DOHH2 (cell line): ENCODE data around the gene ZBTB47.

Experiments used
- CTCF ChIP-seq: fragments of 200-600 bp; sonication (generic); IDR thresholded peaks from one replicate; pipeline ENCODE4 v1.5.1; 2014; ENCODE audit warnings: antibody characterized with exemption, mild to moderate bottlenecking, low read depth, low read length; ENCODE audit not compliant: poor library complexity, severe bottlenecking
- EZH2phosphoT487 ChIP-seq: fragments of 200-600 bp; sonication (generic); IDR thresholded peaks from 2 replicates; pipeline ENCODE4 v1.6.1; 2017; ENCODE audit warnings: borderline replicate concordance, mild to moderate bottlenecking, antibody characterized with exemption, low read length, moderate library complexity, mixed read lengths

DNA sequence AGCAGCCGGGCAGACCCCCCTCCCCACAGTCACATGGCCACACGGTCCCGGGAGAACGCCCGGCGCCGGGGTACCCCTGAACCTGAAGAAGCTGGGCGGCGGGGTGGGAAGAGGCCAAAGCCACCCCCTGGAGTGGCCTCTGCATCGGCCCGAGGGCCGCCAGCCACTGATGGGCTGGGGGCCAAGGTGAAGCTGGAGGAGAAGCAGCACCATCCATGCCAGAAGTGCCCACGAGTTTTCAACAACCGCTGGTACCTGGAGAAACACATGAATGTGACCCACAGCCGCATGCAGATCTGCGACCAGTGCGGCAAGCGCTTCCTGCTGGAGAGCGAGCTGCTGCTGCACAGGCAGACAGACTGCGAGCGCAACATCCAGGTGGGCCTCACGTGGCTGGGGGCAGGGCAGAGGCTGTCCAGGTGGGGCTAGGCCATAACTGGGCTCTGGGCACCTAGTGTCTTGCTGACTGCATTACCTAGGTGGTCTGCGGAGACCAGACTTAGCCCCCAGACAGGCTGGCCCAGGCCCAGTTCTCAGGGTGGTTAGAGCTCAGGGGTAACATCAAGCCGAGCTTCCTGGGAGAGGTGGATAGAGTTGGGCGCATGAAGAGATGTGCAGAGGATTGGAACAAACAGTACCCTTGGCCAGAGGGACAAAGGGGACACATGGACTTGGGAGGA is 6.1 kb downstream of the ZBTB47 start:
- TF ChIP-seq CTCF (no peak), EZH2phosphoT487 (no peak)
